HG03469 (cell line): ENCODE results near the gene OOSP4B.
"Not testable (repeated sequence)": the region's sequence is repeated elsewhere in the genome, so short reads cannot be mapped to it uniquely, and the experiment has no call there.

Source experiments
- ATAC-seq: cut with Tn5 transposase; IDR thresholded peaks from one replicate; pipeline ENCODE4 v1.9.1; 2021; ENCODE audit warnings: mild to moderate bottlenecking, moderate library complexity, moderate number of reproducible peaks; ENCODE audit not compliant: unreplicated experiment

Gene OOSP4B

DNA sequence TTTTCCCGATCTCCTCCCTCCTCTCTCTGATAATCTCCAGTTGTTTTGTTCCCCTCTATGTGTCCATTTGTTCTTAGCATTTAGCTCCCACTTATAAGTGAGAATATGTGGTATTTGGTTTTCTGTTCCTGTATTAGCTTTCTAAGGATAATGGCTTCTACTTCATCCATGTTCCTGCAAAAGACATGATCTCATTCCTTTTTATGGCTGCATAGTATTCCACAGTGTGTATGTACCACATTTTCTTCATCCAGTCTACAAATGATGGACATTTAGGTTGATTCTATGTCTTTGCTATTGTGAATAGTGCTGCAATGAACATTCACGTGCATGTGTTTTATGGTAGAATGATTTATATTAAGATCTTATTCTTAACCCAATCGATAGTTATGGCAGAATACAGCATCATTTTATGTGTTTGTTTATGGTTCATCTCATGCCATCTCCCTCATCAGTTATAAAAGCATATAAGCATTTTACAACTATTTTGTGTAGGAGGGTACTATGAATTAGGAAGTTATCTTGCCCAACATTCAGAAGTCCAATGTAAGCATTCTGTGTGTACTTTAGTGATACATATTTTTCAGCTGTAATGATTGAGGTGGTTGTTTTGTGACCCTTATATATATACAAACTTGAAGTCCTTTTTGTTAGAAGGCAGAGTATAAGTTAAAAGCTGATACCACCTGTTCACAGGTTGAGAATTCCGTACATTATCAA, 42.7 kb downstream of the OOSP4B start:
- no peak for ATAC-seq

DNA sequence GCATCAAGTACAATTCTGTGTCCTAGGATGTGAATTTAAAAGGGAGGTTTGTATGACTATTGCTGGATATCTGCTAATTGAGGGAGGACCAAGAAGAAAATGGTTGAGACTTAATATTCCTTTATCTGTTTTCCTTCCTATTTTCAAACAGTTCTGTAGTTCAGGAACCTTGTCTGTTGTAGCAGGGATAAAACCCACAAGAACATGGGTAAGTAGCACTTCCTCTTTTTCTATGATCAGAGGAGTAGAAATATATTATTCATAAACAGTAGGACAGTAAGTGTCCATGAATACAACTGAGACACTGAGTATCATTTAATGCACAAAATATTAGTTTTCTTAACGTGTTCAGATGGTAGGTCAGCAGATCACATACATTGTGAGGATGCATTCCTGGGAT, 47.1 kb downstream of the OOSP4B start:
- ATAC-seq, result no peak

DNA sequence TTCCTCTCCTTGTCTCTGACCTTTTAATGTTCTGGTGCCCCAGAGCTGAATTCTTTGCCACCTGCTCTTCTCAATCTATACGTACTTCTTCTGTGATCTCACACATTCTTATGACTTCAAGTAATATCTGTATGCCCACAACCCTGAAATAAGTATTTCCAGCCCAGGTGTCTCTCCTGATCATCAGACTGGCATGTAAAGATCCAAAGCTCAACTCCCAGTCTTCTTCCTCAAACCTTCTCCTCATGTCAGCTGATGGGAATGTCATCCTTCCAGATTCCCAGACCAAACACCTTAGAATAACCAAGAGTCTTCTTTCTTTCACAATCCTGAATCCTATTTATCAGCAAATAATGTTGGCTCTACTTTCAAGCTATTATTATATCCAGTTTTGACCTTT, 48.8 kb downstream of the OOSP4B start:
- no peak for ATAC-seq

DNA sequence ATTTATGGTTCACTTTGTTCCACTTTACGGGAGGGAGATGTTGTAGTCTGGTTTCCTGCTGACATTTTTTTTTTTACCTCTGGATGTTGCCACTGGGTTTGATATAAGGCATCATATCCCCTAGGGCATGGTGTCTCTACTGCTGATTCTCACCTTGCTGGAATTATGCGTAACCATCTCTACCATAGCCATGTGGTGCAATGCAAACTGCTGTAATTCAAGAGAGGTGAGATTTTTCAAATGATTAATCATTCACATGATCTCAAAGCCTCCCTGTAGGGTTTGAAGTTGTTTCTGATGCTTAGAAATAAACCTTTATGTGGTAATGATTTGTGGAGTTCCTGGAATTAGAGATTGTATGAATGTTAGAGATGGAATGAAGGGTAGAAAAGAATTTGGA, 52.5 kb downstream of the OOSP4B start:
- no peak for ATAC-seq

DNA sequence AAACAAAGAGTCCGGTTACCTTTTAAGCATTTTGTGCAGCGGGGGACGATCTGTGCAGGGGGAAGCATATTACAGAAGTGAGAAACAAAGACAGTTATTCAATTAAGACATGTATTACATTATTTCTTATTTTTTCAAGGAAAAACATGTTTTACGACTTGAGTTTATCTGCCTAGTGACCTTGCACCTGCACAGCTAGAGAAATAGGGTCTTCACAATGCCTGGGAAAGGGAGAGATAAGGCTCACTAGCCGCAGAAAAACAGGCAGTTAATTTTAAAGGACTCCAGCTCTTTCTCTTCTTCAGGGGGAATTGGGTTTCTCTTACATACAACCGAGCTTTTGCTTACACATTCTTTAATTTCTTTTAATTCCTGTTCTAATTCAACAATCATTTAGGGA, 54.7 kb downstream of the OOSP4B start:
- ATAC-seq, result not testable (repeated sequence)

DNA sequence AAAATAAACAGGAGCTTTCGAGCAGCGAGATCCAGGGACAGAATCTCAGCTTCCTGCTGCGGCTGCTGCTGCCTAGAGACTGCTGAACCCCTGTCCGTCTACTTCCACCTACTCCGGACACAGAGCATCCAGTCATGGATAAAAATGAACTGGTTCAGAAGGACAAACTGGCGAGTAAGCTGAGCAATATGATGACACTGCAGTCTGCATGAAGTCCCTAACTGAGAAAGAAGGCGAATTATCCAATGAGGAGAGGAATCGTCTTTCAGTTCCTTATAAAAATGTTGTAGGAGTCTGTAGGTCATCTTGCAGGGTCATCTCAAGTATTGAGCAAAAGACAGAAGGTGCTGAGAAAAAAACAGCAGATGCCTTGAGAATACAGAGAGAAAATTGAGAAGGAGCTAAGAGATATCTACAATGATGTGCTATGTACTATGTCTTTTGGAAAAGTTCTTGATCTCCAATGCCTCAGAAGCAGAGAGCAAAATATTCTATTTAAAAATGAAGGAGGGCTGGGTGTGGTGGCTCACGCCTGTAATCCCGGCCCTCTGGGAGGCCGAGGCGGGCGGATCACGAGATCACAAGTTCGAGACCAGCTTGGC, 60.3 kb downstream of the OOSP4B start:
- no peak for ATAC-seq

DNA sequence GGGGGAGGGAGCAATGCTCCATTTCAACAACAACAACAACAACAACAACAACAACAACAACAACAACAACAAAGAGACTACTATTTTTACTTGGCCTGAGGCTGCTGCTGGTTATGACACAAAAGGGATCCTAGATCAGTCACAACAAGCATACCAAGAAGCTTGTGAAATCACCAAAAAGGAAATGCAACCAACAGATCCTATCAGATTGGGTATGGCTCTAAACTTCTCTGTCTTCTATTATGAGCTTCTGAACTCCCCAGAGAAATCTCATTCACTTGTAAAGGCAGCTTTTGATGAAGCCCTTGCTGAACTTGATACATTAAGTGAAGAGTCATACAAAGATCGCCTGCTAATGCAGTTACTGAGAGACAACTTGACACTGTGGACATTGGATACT, 61.0 kb downstream of the OOSP4B start:
- ATAC-seq, result no peak

DNA sequence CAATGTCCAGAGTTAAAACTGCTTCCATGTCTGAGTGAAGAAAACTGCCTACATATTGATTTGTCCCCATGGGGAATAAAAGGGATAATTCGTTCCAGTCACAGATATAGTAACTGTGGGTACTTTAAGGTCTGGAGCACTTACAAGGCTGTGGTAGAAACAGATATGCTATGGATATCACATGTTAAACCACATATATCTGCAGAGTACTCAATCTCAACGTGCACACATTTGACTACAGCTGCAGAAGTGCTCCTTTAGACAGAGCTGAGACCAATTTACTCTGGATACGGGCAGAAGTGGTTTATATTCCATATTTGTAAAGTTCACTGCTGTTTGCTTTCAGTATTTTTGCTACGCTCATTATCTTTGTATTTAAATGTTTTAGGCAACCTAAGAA, 61.8 kb downstream of the OOSP4B start:
- ATAC-seq, result no peak

DNA sequence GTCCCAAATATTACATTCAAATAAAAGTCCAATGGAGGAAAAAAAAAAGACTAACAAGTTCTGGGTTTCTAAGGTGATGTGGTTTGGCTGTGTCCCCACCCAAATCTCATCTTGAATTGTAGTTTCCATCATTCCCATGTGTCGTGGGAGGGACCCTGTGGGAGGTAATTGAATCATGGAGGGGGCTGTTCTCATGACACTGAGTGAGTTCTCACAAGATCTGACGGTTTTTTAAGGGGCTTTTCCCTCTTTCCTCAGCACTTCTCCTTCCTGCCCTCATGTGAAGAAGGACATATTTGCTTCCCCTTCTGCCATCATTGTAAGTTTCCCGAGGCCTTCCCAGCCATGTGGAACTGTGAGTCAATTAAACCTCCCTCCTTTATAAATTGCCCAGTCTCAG, 63.6 kb downstream of the OOSP4B start:
- ATAC-seq, result no peak
